ENCODE data around the gene ABCC2. TPM values are rescaled to one million over a fixed set of nuclear protein-coding genes. Genes with fewer than 3 reads are reported as not detected.
A peak's percentile ranks its signal among the peaks of the same experiment; 100 is the strongest.

ABCC2 gene
- total RNA-seq, 3 donors from 2014 or later = 0.69 to 1.6 (median 1.6) TPM

GRCh38 chr10:99766302-99766681 is 16.1 kb upstream of the ABCC2 start:
- intact Hi-C loops (cut with DNase I, micrococcal nuclease) = no loop called here
- TF ChIP-seq CTCF (IDR thresholded peaks at IDR 0.05) = no peak
- ATAC-seq (no peak), DNase-seq (no peak)
- no peaks in the 10 kb centered on the region for H3K9me3 ChIP-seq
- H3K4me3 ChIP-seq = no peak overlapping the region
- H3K4me1 ChIP-seq (ENCODE audit: low read depth) = no peaks in the 10 kb centered on the region
- no peaks in the 10 kb centered on the region for H3K36me3 ChIP-seq (ENCODE audit: low read depth)

- no peak overlapping the region for H3K4me3 ChIP-seq
- no peaks in the 10 kb centered on the region for H3K9me3 ChIP-seq
- DNase-seq = no peak
- no peaks in the 10 kb centered on the region for H3K4me1 ChIP-seq (ENCODE audit: low read depth)
- ATAC-seq = no peak
- intact Hi-C loops (cut with DNase I, micrococcal nuclease) = no loop called here
- no peak for TF ChIP-seq CTCF (IDR thresholded peaks at IDR 0.05)
- no peaks in the 10 kb centered on the region for H3K36me3 ChIP-seq (ENCODE audit: low read depth)
Observed at GRCh38 chr10:99767901-99768300, 14.5 kb upstream of the ABCC2 start.

- intact Hi-C loops (cut with DNase I, micrococcal nuclease) = no loop called here
- Histone ChIP-seq H3K36me3 (ENCODE audit: low read depth) (no peaks in the 10 kb centered on the region), H3K9me3 (no peaks in the 10 kb centered on the region), H3K4me1 (ENCODE audit: low read depth) (no peaks in the 10 kb centered on the region), H3K4me3 (no peak overlapping the region)
- ATAC-seq (no peak), DNase-seq (no peak)
- TF ChIP-seq CTCF (IDR thresholded peaks at IDR 0.05) = no peak
Observed at GRCh38 chr10:99768556-99768955, 13.9 kb upstream of the ABCC2 start.

GRCh38 chr10:99769706-99770105 is 12.7 kb upstream of the ABCC2 start:
- no peak overlapping the region for H3K4me3 ChIP-seq
- no peaks in the 10 kb centered on the region for H3K9me3 ChIP-seq
- no peaks in the 10 kb centered on the region for H3K36me3 ChIP-seq (ENCODE audit: low read depth)
- no peak for TF ChIP-seq CTCF (IDR thresholded peaks at IDR 0.05)
- DNase-seq = no peak
- no peaks in the 10 kb centered on the region for H3K4me1 ChIP-seq (ENCODE audit: low read depth)
- ATAC-seq = no peak
- intact Hi-C loops (cut with DNase I, micrococcal nuclease) = no loop called here

GRCh38 chr10:99770408-99771045 is 11.9 kb upstream of the ABCC2 start:
- no peak for TF ChIP-seq CTCF (IDR thresholded peaks at IDR 0.05)
- Histone ChIP-seq H3K4me3 (no peak overlapping the region), H3K4me1 (ENCODE audit: low read depth) (no peaks in the 10 kb centered on the region), H3K36me3 (ENCODE audit: low read depth) (no peaks in the 10 kb centered on the region), H3K9me3 (no peaks in the 10 kb centered on the region)
- peak; percentile 38 for ATAC-seq
- DNase-seq = no peak
- intact Hi-C loops (cut with DNase I, micrococcal nuclease) = no loop called here

- Histone ChIP-seq H3K9me3 (no peaks in the 10 kb centered on the region), H3K36me3 (ENCODE audit: low read depth) (no peaks in the 10 kb centered on the region), H3K4me1 (ENCODE audit: low read depth) (no peaks in the 10 kb centered on the region), H3K4me3 (no peak overlapping the region)
- intact Hi-C loops (cut with DNase I, micrococcal nuclease) = no loop called here
- no peak for TF ChIP-seq CTCF (IDR thresholded peaks at IDR 0.05)
- DNase-seq = no peak
- peak; percentile 71 for ATAC-seq
Observed at GRCh38 chr10:99775850-99776249, 6.6 kb upstream of the ABCC2 start.

Data from mucosa of descending colon (tissue), 3 donors.